Keratinocyte (primary cell): ENCODE measurements around the gene GRIN3A. TPM values are rescaled to one million over a fixed set of nuclear protein-coding genes. Genes with fewer than 3 reads are reported as not detected.

Experiments used
- DNase-seq: peaks from one replicate; pipeline ENCODE4 v3.0.0-alpha.2; 2011; ENCODE audit warnings: low read depth, missing footprints, low spot score
- FAIRE-seq: peaks from 2 replicates; lab custom pipeline; 2011; peaks lifted over from hg19 to GRCh38; lab: Jason Lieb, UNC
- H2AFZ ChIP-seq: 2 replicates; pipeline ENCODE4 v1.6.0; 2012; ENCODE audit warnings: low read length, control low read depth, inconsistent platforms; ENCODE audit not compliant: control insufficient read depth
- H3K27ac ChIP-seq: 2 replicates; pipeline ENCODE4 v1.5.1; 2011; ENCODE audit warnings: low read length; ENCODE audit not compliant: control insufficient read depth, insufficient read depth
- H3K27me3 ChIP-seq: 3 replicates; pipeline ENCODE4 v1.6.0; 2011; ENCODE audit warnings: low read length; ENCODE audit not compliant: control insufficient read depth, insufficient read depth; ENCODE audit errors: extremely low read depth
- H3K36me3 ChIP-seq, 2 experiments: 2 replicates in 1 of 2; 3 replicates in 1 of 2; pipeline ENCODE4 v1.5.1; 2011; ENCODE audit warnings: low read length in 2 of 2, mild to moderate bottlenecking in 1 of 2; ENCODE audit not compliant: control insufficient read depth in 2 of 2, insufficient read depth in 2 of 2; ENCODE audit errors: extremely low read depth in 1 of 2
- H3K4me1 ChIP-seq: 3 replicates; pipeline ENCODE4 v1.5.1; 2011; ENCODE audit warnings: low read length; ENCODE audit not compliant: control insufficient read depth, insufficient read depth; ENCODE audit errors: extremely low read depth
- H3K4me2 ChIP-seq: 3 replicates; pipeline ENCODE4 v1.6.0; 2011; ENCODE audit warnings: low read depth, low read length; ENCODE audit not compliant: control insufficient read depth, insufficient read depth; ENCODE audit errors: extremely low read depth
- H3K4me3 ChIP-seq, 3 experiments: fragments of 200-600 bp in 1 of 3; sonication (generic) in 1 of 3; 2 replicates in 2 of 3; 3 replicates in 1 of 3; pipeline ENCODE4 v1.5.1; 2011 to 2016; ENCODE audit warnings: low read length in 3 of 3, mild to moderate bottlenecking in 3 of 3, control low read depth in 2 of 3, inconsistent platforms in 1 of 3, low read depth in 1 of 3, mixed read lengths in 1 of 3, mixed run types in 1 of 3, moderate library complexity in 1 of 3; ENCODE audit not compliant: control insufficient read depth in 2 of 3, insufficient read depth in 2 of 3; ENCODE audit errors: extremely low read depth in 1 of 3
- H3K79me2 ChIP-seq: 2 replicates; pipeline ENCODE4 v1.6.0; 2012; ENCODE audit warnings: low read length; ENCODE audit not compliant: control insufficient read depth, insufficient read depth
- H3K9ac ChIP-seq: 3 replicates; pipeline ENCODE4 v1.6.0; 2011; ENCODE audit warnings: low read length; ENCODE audit not compliant: control insufficient read depth, insufficient read depth; ENCODE audit errors: extremely low read depth
- H3K9me1 ChIP-seq: 3 replicates; pipeline ENCODE4 v1.6.0; 2011; ENCODE audit warnings: low read length; ENCODE audit not compliant: control insufficient read depth, insufficient read depth; ENCODE audit errors: extremely low read depth
- H3K9me3 ChIP-seq: 2 replicates; pipeline ENCODE4 v1.5.1; 2012; ENCODE audit warnings: low read depth, low read length; ENCODE audit not compliant: control insufficient read depth
- H4K20me1 ChIP-seq: 3 replicates; pipeline ENCODE4 v1.6.0; 2011; ENCODE audit warnings: low read length; ENCODE audit not compliant: control insufficient read depth, insufficient read depth; ENCODE audit errors: extremely low read depth
- EZH2 ChIP-seq: IDR thresholded peaks from one replicate; pipeline ENCODE4 v1.6.1; 2012; ENCODE audit warnings: inconsistent platforms, mild to moderate bottlenecking, low read length, moderate library complexity
- dilution Hi-C: fragments of 300-500 bp; cut with MboI; formaldehyde crosslinking; loops from one replicate; pipeline ENCODE4 v1.7.0; 2020; ENCODE audit warnings: low sequenced_read_pairs; ENCODE audit not compliant: extremely low pct_ligation_motif_present
- polyA plus RNA-seq, 5 experiments: library from polyadenylated mRNA; depleted of rRNA in 3 of 5; stranded (reverse) in 3 of 5; stranded (forward) in 1 of 5; unstranded in 1 of 5; fragments of >200 nt; gene quantifications; 1 replicate in 1 of 5; 2 replicates in 3 of 5; 3 replicates in 1 of 5; pipeline versions ENCODE4 v1.2.1 to v1.2.3, GENCODE V29; 2011 to 2012; ENCODE audit warnings: missing spikeins in 2 of 5, low read depth in 1 of 5, low replicate concordance in 1 of 5
- TF ChIP-seq, protein P1 (sequence below), 3 experiments: IDR thresholded peaks in 1 of 3; conservative IDR thresholded peaks in 1 of 3; optimal IDR thresholded peaks in 1 of 3; 2 replicates in 2 of 3; 3 replicates in 1 of 3; pipeline versions ENCODE3 to v1.5.1; 2011; ENCODE audit warnings: low read length in 3 of 3, mild to moderate bottlenecking in 3 of 3, moderate library complexity in 2 of 3, control low read depth in 1 of 3, inconsistent platforms in 1 of 3; ENCODE audit not compliant: insufficient read depth in 2 of 3; ENCODE audit errors: extremely low read depth in 1 of 3

Gene GRIN3A
- polyA plus RNA-seq, 1 donor (not counting 4 experiments of a cell fraction or from before 2014, with no cell fraction given), result not detected

DNA sequence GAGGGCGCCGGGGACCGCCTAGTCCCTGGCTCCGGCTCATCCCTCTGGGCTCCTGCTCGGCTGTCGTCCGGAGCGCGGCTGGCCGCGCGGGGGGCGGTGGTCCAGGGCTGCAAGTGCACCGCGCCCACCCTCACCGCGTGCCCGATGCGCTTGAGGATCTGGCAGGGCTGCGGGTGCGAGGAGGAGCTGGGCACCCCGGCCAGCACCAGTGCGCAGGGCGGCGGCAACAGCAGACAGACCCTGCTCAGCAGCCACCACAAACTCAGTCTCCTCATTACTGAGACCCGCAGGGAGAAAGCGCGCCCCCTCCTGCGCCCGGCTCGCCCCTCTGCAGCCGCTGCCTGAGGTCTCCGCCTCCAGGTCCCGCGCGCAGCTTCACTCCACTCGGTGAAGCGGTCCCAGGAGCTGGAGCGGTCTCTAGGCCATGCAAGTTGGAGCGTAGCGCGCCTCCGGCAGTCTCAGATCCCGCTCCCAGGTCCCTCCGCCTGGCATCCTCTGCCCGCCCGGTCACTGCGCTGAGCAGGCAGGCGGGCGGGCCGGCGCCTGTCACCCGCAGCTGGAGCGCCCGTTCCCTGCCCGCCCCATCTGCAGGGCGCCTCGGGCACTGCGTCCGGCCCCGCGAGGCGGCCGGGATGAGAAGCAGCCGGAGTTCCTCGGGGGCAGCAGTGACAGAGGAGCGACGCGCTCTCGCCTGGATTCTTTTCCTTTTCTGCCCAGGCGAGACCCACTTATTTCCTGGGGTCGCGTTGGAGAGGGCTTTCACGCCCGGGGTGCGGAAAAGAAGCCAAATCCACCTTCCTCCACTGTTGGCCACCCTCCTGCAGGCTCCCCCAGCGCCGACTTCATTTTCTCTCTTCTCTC lies 512 bp downstream of the GRIN3A start:
- no peak overlapping the region for H2AFZ ChIP-seq
- FAIRE-seq (no peak), DNase-seq (no peak)
- no peak overlapping the region for H3K9ac ChIP-seq
- H3K4me1 ChIP-seq, result no peaks in the 10 kb centered on the region
- H4K20me1 ChIP-seq, result no peaks in the 10 kb centered on the region
- no peak overlapping the region for H3K4me3 ChIP-seq
- no peaks in the 10 kb centered on the region for H3K79me2 ChIP-seq
- H3K9me1 ChIP-seq, result no peaks in the 10 kb centered on the region
- no peaks in the 10 kb centered on the region for H3K36me3 ChIP-seq
- TF ChIP-seq EZH2, result peak; percentile 75
- TF ChIP-seq, protein P1, sequence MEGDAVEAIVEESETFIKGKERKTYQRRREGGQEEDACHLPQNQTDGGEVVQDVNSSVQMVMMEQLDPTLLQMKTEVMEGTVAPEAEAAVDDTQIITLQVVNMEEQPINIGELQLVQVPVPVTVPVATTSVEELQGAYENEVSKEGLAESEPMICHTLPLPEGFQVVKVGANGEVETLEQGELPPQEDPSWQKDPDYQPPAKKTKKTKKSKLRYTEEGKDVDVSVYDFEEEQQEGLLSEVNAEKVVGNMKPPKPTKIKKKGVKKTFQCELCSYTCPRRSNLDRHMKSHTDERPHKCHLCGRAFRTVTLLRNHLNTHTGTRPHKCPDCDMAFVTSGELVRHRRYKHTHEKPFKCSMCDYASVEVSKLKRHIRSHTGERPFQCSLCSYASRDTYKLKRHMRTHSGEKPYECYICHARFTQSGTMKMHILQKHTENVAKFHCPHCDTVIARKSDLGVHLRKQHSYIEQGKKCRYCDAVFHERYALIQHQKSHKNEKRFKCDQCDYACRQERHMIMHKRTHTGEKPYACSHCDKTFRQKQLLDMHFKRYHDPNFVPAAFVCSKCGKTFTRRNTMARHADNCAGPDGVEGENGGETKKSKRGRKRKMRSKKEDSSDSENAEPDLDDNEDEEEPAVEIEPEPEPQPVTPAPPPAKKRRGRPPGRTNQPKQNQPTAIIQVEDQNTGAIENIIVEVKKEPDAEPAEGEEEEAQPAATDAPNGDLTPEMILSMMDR (optimal IDR thresholded peaks at IDR 0.05 in 1 of 3, IDR thresholded peaks at IDR 0.05 in 1 of 3, conservative IDR thresholded peaks at IDR 0.05 in 1 of 3; ENCODE audit: extremely low read depth in 1 of 3, insufficient read depth in 2 of 3, low read length in 3 of 3), result no peak
- dilution Hi-C loops, result no loop called here
- H3K27ac ChIP-seq, result no peak overlapping the region
- no peaks in the 10 kb centered on the region for H3K9me3 ChIP-seq
- H3K4me2 ChIP-seq, result no peak overlapping the region
- peaks cover 33% of the 10 kb centered on the region for H3K27me3 ChIP-seq

DNA sequence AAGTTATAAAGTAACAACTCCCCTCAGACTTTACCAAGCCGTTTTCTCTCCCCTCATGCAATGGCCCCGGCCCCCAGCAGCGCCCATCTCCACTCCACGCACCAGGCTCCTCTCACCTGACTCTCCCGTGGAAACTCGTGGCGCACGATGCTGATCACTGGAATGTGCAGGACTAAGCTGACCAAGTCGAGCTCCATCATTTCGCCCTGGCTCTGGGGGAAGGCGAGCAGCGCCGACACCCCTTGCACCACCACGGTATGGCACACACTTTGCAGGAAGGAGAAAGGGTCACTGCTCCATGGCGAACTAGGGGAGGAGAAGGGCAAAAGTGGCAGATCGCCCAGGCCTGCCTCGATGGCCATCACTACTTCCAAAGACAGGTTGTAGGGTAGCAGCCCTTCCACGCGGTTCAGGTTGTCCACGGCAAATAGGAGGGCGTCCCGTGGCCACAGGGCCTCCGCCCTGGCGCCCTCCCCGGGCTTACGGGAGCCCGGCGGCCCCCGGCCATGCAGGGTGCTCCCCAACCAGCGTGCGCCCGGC lies 1.2 kb downstream of the GRIN3A start:
- Histone ChIP-seq H3K4me2 (no peak overlapping the region), H3K4me3 (no peak overlapping the region), H3K27me3 (peaks cover 33% of the 10 kb centered on the region), H2AFZ (no peak overlapping the region), H3K27ac (no peak overlapping the region), H4K20me1 (no peaks in the 10 kb centered on the region), H3K36me3 (no peaks in the 10 kb centered on the region), H3K9ac (no peak overlapping the region), H3K79me2 (no peaks in the 10 kb centered on the region), H3K9me3 (no peaks in the 10 kb centered on the region), H3K9me1 (no peaks in the 10 kb centered on the region), H3K4me1 (no peaks in the 10 kb centered on the region)
- dilution Hi-C loops, result no loop called here
- DNase-seq (no peak), FAIRE-seq (no peak)
- TF ChIP-seq, protein P1 (optimal IDR thresholded peaks at IDR 0.05 in 1 of 3, IDR thresholded peaks at IDR 0.05 in 1 of 3, conservative IDR thresholded peaks at IDR 0.05 in 1 of 3; ENCODE audit: extremely low read depth in 1 of 3, insufficient read depth in 2 of 3, low read length in 3 of 3), result no peak
- TF ChIP-seq EZH2, result peak; percentile 24
